GM21737 (cell line): Measurements from ENCODE around the gene SQOR.

Source experiments
- ATAC-seq: cut with Tn5 transposase; IDR thresholded peaks from one replicate; pipeline ENCODE4 v1.9.1; 2021; ENCODE audit warnings: mild to moderate bottlenecking, moderate library complexity; ENCODE audit not compliant: unreplicated experiment

Gene SQOR

GRCh38 chr15:45634432-45635190 lies at the start of gene SQOR:
TSS of gene SQOR (plus strand) at chr15:45635029. CDS start at chr15:45658924, 23,895 bp downstream.
- ATAC-seq: peak; percentile 69

GRCh38 chr15:45585069-45585791 lies 49.6 kb upstream of the SQOR start:
- ATAC-seq: no peak

DNA sequence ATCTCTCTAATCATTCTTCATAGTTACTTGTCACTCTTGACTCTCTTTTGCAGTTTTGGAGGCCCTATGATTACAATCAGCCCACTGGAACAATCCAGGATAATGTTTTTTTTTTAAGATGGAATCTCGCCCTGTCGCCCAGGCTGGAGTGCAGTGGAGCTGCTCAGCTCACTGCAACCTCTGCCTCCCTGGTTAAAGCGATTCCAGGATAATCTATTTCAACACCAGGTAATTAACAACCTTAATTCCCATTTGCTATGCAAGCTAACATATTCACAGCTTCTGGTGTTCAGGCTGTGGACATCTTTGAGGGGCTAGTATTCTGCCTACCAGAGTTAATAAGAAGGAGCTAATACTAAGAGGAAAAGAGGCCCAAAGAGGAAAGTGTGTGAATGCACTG lies 48.7 kb upstream of the SQOR start:
- no peak for ATAC-seq

DNA sequence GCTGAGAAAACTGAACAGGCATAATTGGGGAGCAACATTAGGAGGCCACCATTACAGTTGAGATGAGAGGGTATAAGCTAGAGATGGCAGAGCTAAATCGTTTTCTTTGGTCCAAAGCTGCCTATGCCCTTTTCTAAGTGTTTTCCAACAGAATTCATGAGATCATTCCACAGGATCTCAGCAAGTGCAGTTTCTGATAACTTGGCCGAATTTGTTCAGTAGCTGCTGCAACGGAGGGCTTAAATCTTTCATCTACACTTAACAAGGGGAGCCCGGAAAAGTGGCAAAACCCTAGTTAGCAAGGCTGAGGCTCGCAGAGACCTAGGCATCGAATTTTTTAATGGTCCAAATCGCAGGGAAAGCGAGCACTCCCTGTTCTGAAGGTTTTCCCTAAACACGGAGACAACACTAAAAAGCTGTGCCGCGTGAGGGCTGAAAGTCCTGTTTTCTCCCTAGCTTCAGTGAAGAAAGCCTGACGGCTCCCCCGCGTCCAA lies 48.2 kb upstream of the SQOR start:
- peak; percentile 2 for ATAC-seq

GRCh38 chr15:45587095-45587862 lies 47.5 kb upstream of the SQOR start, which contains the start of gene BLOC1S6:
TSS of gene BLOC1S6 (plus strand) at chr15:45587379. CDS start at chr15:45587444, 65 bp downstream.
- ATAC-seq: peak; percentile 80

- no peak for ATAC-seq
Measured at GRCh38 chr15:45587863-45588170, 47.0 kb upstream of the SQOR start.

- no peak for ATAC-seq
Measured at GRCh38 chr15:45588219-45588875, 46.5 kb upstream of the SQOR start.

DNA sequence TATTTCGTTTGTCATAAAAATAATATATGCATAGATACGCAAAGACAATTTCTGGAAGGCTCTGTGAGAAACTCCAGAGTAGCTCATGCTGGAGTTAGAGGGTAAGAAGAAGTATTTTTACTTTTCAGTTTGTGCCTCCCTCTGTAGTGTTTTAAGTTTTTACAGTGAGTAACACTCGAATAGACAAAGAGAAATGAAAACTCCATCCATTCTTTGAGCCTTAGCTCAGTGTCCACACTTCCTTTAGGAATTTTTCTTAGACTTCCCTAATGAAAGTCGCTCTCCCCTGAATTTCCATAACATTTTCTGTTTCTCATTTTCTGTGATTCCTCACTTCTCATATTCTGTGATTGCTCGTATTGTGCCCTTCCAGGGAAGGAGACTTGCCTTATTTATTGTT lies 45.6 kb upstream of the SQOR start:
- no peak for ATAC-seq

GRCh38 chr15:45594319-45594718 lies 40.5 kb upstream of the SQOR start:
- ATAC-seq: no peak

DNA sequence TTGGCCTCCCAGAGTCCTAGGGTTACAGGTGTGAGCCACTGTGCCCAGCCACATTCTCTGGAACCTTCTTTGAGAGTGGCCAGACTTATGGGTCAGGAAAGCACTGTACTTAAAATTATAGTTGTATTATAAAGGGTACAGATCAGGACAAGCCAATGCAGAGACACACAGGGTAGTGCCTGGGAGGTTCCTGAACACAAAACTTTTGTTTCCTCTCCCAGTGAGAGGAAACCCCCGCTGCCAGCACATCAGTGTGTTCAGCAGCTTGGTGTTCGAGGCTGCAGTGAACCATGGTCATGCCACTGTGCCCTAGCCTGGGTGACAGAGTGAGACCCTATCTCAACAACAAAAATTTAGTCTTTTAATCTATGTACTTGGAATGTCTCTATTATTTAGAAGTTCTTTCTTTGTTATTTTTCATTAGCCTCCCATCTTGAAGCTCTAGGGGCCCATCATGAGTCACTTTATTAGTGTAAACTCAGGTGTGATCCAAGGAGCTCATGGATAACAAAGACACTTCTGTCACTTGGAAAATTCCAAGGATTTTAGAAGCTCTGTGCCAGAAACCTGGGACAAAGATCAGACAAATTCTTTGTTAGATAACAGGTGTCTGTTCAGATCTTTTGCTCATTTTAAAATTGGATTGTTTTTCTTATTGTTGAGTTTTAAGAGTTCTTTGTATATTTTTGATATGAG lies 39.8 kb upstream of the SQOR start:
- no peak for ATAC-seq

DNA sequence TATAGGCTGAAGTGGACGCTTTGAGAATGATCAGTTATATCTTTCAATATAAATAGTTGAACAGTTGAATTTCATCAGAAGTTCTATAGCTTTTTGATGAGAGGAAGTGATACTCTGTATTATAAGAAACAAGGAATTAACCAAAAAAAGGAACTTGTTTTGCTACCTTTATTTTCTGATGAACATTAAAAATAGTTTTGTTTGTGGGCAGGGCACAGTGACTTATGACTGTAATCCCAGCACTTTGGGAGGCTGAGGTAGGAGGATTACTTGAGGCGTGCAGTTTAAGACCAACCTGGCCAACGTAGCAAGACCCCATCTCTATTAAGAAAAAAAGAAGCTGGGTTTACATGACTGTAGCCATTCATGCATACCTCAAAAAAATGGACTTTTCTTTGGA lies 30.9 kb upstream of the SQOR start:
- no peak for ATAC-seq

GRCh38 chr15:45604326-45604725 lies 30.5 kb upstream of the SQOR start:
- ATAC-seq: no peak

DNA sequence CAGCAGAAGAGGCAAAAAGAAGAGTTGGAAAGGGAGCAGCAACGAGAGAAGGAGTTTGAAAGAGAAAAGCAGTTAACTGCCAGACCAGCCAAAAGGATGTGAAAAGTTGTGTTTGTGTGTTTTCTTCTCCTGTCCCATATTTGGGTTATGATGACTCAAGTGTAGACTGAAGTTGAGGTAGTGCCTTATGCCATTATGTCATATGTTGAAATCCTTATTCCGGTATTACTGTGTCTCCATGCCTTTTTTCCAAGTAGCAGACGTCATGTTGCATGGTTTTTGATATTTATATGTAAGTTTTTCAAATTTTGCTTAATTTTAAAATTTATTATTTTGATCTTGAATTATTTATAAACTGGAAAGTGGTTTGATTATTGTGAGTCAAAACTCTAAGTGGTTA lies 28.4 kb upstream of the SQOR start:
- no peak for ATAC-seq

DNA sequence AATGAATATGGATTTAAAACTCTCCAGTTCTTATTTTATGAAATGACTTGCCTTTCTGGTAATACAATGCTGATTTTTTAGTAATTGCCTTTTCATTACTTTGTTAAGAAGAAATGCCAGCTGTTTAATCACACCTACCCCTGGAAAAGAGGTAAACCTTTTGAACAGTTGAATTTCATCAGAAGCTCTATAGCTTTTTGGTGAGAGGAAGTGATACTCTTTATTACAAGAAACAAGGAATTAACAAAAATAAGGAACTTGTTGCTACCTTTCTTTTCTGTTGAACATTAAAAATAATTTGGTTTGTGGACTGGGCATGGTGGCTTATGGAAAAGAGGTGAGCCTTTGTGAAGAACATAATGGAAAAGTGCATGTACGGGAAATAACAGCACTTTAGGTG lies 28.0 kb upstream of the SQOR start:
- no peak for ATAC-seq

GRCh38 chr15:45611305-45611704 lies 23.5 kb upstream of the SQOR start:
- no peak for ATAC-seq

- ATAC-seq: no peak
Measured at GRCh38 chr15:45612790-45613415, 21.9 kb upstream of the SQOR start.

DNA sequence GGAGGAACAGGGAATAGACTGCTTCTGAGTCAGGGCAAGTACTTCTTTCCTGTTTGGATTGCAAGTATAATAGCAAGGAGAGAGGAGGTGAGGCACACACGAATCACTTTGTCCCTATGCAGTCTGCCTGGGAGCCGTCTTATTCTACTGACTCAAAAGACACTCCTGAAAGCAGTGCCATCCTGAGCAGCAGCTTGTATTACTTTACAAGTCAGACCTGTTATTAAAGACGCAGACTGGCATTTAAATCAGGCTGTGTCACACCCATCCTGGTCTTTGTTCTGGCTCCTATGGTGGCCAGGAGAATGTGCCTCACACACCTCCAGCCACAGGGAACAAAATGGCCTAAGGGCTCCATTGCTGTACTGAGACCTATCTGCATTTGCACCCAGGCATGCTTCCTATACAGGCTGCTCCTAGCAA lies 17.9 kb upstream of the SQOR start:
- ATAC-seq: no peak

DNA sequence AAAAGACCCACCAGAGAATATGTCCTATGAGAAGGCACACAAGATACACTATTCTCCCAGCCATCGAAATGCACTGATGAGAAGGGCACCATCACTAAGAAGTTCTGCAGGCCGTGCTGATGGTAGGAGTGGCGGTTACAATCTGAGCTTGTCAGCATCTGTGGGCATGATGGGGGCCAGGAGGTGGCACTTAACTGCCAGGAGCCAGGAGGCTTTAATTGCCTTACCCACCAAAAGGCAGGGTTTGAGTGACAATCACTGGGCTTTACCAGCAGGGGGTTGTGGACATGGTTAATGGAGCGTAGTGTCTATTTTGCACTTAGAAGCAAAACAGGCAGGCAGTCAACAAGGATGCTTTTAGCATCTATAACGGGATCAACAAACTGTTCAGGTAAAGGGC lies 16.0 kb upstream of the SQOR start:
- no peak for ATAC-seq

DNA sequence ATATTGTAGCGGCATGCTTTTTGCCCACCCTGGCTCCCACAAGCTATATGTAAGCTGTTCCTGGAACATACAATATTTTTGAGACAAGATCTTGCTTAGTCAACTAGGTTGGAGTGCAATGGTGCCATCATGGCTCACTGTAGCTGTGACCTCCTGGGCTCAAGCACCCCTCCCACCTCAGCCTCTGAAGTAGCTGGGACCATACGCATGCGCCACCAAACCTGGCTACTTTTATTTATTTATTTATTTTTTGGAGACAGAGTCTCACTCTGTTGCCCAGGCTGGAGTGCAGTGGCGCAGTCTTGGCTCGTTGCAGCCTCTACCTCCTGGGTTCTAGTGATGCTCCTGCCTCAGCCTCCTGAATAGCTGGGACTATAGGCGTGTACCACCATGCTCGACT lies 6.7 kb upstream of the SQOR start:
- no peak for ATAC-seq
